Spleen (tissue), 7 donors: ENCODE data around the gene CDC42BPA.

Source experiments
- CTCF ChIP-seq, 11 experiments: fragments of 200-600 bp in 7 of 11; fragments of 450-650 bp in 4 of 11; sonication (generic) in 4 of 11; IDR thresholded peaks in 8 of 11; conservative IDR thresholded peaks in 3 of 11; 1 replicate in 7 of 11; 2 replicates in 4 of 11; pipeline versions ENCODE4 v1.4.0 to v1.8.0; 2016 to 2021; ENCODE audit warnings: antibody characterized with exemption in 11 of 11, inconsistent platforms in 4 of 11, mild to moderate bottlenecking in 1 of 11
- POLR2A ChIP-seq, 3 donors: fragments of 450-650 bp; IDR thresholded peaks; one replicate each; pipeline ENCODE4 v1.5.1; 2017; ENCODE audit warnings: antibody characterized with exemption in 3 of 3, mild to moderate bottlenecking in 1 of 3
- POLR2AphosphoS5 ChIP-seq, 3 donors: sonication (generic); formaldehyde crosslinking; IDR thresholded peaks; one replicate each; pipeline ENCODE4 v1.5.1; 2017; ENCODE audit warnings: antibody characterized with exemption in 3 of 3
- donor health status: DM: no; HTN: no; CAD: no; lungs with moderate emphysema.
- donor health status: DM: no; HTN: no; CAD: no.
- donor health status: DM: no; HTN: no; CAD: no.

DNA sequence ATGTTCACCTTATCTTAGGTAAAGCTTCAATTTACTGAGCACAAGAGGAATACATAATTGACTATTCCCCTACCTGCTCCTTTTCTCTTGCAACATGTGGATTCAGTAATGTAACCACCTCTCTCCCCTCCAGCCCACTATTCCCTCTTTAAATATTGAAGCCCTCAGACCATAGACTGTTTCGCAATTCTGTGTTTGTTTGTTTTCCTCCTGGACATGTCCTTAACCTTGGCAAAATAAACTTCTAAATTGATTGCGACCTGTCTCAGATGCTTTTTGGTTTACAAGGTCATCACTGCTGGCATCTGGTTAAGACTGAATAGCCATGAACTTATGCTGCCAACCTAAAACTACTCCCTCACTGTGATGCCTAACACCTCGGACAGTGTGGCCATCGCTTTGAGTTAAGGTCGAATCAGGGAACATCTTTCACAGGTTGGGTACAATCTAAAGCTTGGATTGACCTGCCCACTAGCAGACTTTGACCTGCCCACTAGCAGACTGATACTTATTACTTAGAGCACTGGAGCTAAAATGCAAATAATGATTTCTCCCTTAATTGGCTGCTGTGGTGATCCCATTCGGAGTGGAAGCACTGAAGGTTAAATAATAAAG lies 10.2 kb upstream of the CDC42BPA start:
- TF ChIP-seq POLR2AphosphoS5 (IDR thresholded peaks at IDR 0.05) (no peak), CTCF (IDR thresholded peaks at IDR 0.05 in 8 of 11, conservative IDR thresholded peaks at IDR 0.05 in 3 of 11) (no peak), POLR2A (IDR thresholded peaks at IDR 0.05) (no peak)
